GM19463 (cell line): ENCODE results near the gene AOX1.
"Not testable (repeated sequence)": the region's sequence is repeated elsewhere in the genome, so short reads cannot be mapped to it uniquely, and the experiment has no call there.

Source experiments
- ATAC-seq: cut with Tn5 transposase; IDR thresholded peaks from one replicate; pipeline ENCODE4 v1.9.1; 2021; ENCODE audit warnings: mild to moderate bottlenecking, moderate library complexity; ENCODE audit not compliant: unreplicated experiment

The AOX1 gene

GRCh38 chr2:200625282-200625681 lies 39.5 kb downstream of the AOX1 start:
- no peak for ATAC-seq

- no peak for ATAC-seq
Measured at GRCh38 chr2:200625958-200626363, 40.1 kb downstream of the AOX1 start.

- no peak for ATAC-seq
Measured at GRCh38 chr2:200627110-200627770, 41.4 kb downstream of the AOX1 start.

GRCh38 chr2:200628461-200628860 lies 42.6 kb downstream of the AOX1 start:
- not testable (repeated sequence) for ATAC-seq

GRCh38 chr2:200631287-200631686 lies 45.5 kb downstream of the AOX1 start:
- no peak for ATAC-seq

GRCh38 chr2:200634231-200634964 lies 48.6 kb downstream of the AOX1 start:
- ATAC-seq = no peak

GRCh38 chr2:200635251-200635650 lies 49.4 kb downstream of the AOX1 start:
- ATAC-seq = no peak

- ATAC-seq = no peak
Measured at GRCh38 chr2:200637901-200638300, 52.1 kb downstream of the AOX1 start.

- ATAC-seq = no peak
Measured at GRCh38 chr2:200640176-200640575, 54.4 kb downstream of the AOX1 start.

GRCh38 chr2:200640901-200641300 lies 55.1 kb downstream of the AOX1 start:
- ATAC-seq = no peak

GRCh38 chr2:200648518-200649281 lies 62.9 kb downstream of the AOX1 start:
- ATAC-seq = not testable (repeated sequence)

- ATAC-seq = no peak
Measured at GRCh38 chr2:200649724-200650123, 63.9 kb downstream of the AOX1 start.

GRCh38 chr2:200650195-200650594 lies 64.4 kb downstream of the AOX1 start:
- no peak for ATAC-seq

- no peak for ATAC-seq
Measured at GRCh38 chr2:200652158-200652557, 66.3 kb downstream of the AOX1 start.

- ATAC-seq = no peak
Measured at GRCh38 chr2:200653021-200653420, 67.2 kb downstream of the AOX1 start.

GRCh38 chr2:200654823-200655222 lies 69.0 kb downstream of the AOX1 start:
- ATAC-seq = no peak

- ATAC-seq = no peak
Measured at GRCh38 chr2:200655918-200656580, 70.2 kb downstream of the AOX1 start.

GRCh38 chr2:200658278-200658864 lies 72.6 kb downstream of the AOX1 start:
- ATAC-seq = no peak

- no peak for ATAC-seq
Measured at GRCh38 chr2:200659410-200659809, 73.6 kb downstream of the AOX1 start.

GRCh38 chr2:200661477-200661876 lies 75.7 kb downstream of the AOX1 start:
- ATAC-seq = no peak

- ATAC-seq = no peak
Measured at GRCh38 chr2:200662727-200663126, 76.9 kb downstream of the AOX1 start.
